GM12878 (cell line): Measurements from ENCODE around the gene RIPOR3. TPM values are rescaled to one million over a fixed set of nuclear protein-coding genes. Genes with fewer than 3 reads are reported as not detected.
"Not testable (repeated sequence)": the region's sequence is repeated elsewhere in the genome, so short reads cannot be mapped to it uniquely, and the experiment has no call there.

Experiments
- ATAC-seq: fragments of 200-7000 bp; cut with Tn5 transposase; 3 replicates; pipeline ENCODE4 v1.9.1; 2020; ENCODE audit warnings: mild to moderate bottlenecking, moderate library complexity
- BruUV-seq: library from RNA; stranded (reverse); fragments of 400-500 nt; replicated peaks from 2 replicates; lab custom pipeline; 2021; lab: Mats Ljungman, UMichigan
- CTCF ChIA-PET: fragments of 300-600 bp; sonication (Branson Sonifier 250); formaldehyde crosslinking; extraction: SDS; loops from one replicate; lab custom pipeline; 2021; ENCODE audit warnings: inconsistent platforms; lab: Yijun Ruan, JAX
- POLR2A ChIA-PET: fragments of 350-600 bp; formaldehyde crosslinking; extraction: SDS; loops from one replicate; lab custom pipeline; 2021; ENCODE audit warnings: inconsistent platforms; lab: Charles Lee
- RAD21 ChIA-PET: fragments of 300-600 bp; sonication (Branson Sonifier 250); formaldehyde crosslinking; loops from one replicate; lab custom pipeline; 2023; ENCODE audit warnings: antibody characterized with exemption; ENCODE audit not compliant: unreplicated experiment; lab: Charles Lee
- SMC1A ChIA-PET: fragments of 300-600 bp; sonication (Branson Sonifier 250); formaldehyde crosslinking; loops from one replicate; lab custom pipeline; 2023; ENCODE audit not compliant: unreplicated experiment, uncharacterized antibody; lab: Charles Lee
- DNase-seq: peaks from one replicate; pipeline ENCODE4 v3.0.0-alpha.2; 2011; ENCODE audit warnings: low read depth, low spot score
- FAIRE-seq: peaks from 3 replicates; lab custom pipeline; 2011; peaks lifted over from hg19 to GRCh38; lab: Jason Lieb, UNC
- H2AFZ ChIP-seq: 2 replicates; pipeline ENCODE4 v1.6.0; 2011; ENCODE audit warnings: low read depth, low read length, control low read depth; ENCODE audit not compliant: control insufficient read depth
- H3K27ac ChIP-seq: 2 replicates; pipeline ENCODE4 v1.5.1; 2011; ENCODE audit warnings: control low read depth; ENCODE audit not compliant: control insufficient read depth, insufficient read depth
- H3K27me3 ChIP-seq, 2 experiments: replicated peaks in 1 of 2; 2 replicates each; pipeline versions ENCODE4 v1.6.0 to v1.6.1; 2011; ENCODE audit warnings: low read length in 1 of 2; ENCODE audit not compliant: control insufficient read depth in 2 of 2, insufficient read depth in 2 of 2
- H3K36me3 ChIP-seq, 2 experiments: 2 replicates each; pipeline ENCODE4 v1.5.1; 2011; ENCODE audit warnings: low read length in 1 of 2; ENCODE audit not compliant: control insufficient read depth in 2 of 2, insufficient read depth in 2 of 2
- H3K4me1 ChIP-seq: 2 replicates; pipeline ENCODE4 v1.6.1; 2011; ENCODE audit warnings: mild to moderate bottlenecking, low read length, moderate library complexity, mixed read lengths; ENCODE audit not compliant: control insufficient read depth, insufficient read depth
- H3K4me2 ChIP-seq: 2 replicates; pipeline ENCODE4 v1.6.0; 2011; ENCODE audit warnings: control low read depth; ENCODE audit not compliant: control insufficient read depth, insufficient read depth
- H3K4me3 ChIP-seq: fragments of 200-600 bp; sonication (generic); 2 replicates; pipeline ENCODE4 v1.5.1; 2016
- H3K79me2 ChIP-seq: 2 replicates; pipeline ENCODE4 v1.6.0; 2011; ENCODE audit warnings: low read length; ENCODE audit not compliant: control insufficient read depth, insufficient read depth
- H3K9ac ChIP-seq: 2 replicates; pipeline ENCODE4 v1.8.0; 2011; ENCODE audit warnings: low read length, control low read depth, mixed read lengths; ENCODE audit not compliant: control insufficient read depth, insufficient read depth
- H3K9me3 ChIP-seq: replicated peaks from 3 replicates; pipeline ENCODE4 v1.5.1; 2011; ENCODE audit warnings: mild to moderate bottlenecking, low read length; ENCODE audit not compliant: control insufficient read depth, insufficient read depth
- H4K20me1 ChIP-seq: 2 replicates; pipeline ENCODE4 v1.6.0; 2011; ENCODE audit not compliant: control insufficient read depth, insufficient read depth
- ETV6 ChIP-seq, 2 experiments: fragments of 450-650 bp in 1 of 2; IDR thresholded peaks in 1 of 2; conservative IDR thresholded peaks in 1 of 2; 2 replicates each; pipeline ENCODE4 v1.6.1; 2014; ENCODE audit warnings: antibody characterized with exemption in 1 of 2, borderline replicate concordance in 1 of 2, low read depth in 1 of 2, mild to moderate bottlenecking in 1 of 2, moderate library complexity in 1 of 2
- NFXL1 ChIP-seq: fragments of 450-650 bp; IDR thresholded peaks from 2 replicates; pipeline ENCODE4 v1.6.1; 2017; ENCODE audit warnings: antibody characterized with exemption, mild to moderate bottlenecking, borderline replicate concordance
- POU2F2 ChIP-seq: IDR thresholded peaks from 3 replicates; pipeline ENCODE4 v1.6.1; 2011; ENCODE audit warnings: low read depth, mild to moderate bottlenecking, low read length, borderline replicate concordance
- STAT3 ChIP-seq: IDR thresholded peaks from 2 replicates; pipeline ENCODE4 v1.6.1; 2011; ENCODE audit warnings: low read depth, low read length, improper control_type of control experiment
- WGBS: methylation state at CpG from one replicate; pipeline ENCODE4 v1.1.6; 2016; ENCODE audit warnings: low lambda C conversion rate; ENCODE audit not compliant: insufficient replicate concordance, insufficient coverage; ENCODE audit errors: missing lambda C conversion rate; 5-methylcytosine and 5-hydroxymethylcytosine counted together
- in situ Hi-C: fragments of 300-500 bp; cut with MboI; formaldehyde crosslinking; loops from 9 replicates; pipeline ENCODE4 v1.14.3; 2018; ENCODE audit warnings: mixed read lengths
- intact Hi-C: fragments of 100-400 bp; cut with micrococcal nuclease; formaldehyde crosslinking; loops from one replicate; pipeline ENCODE4 v1.14.2; 2022; ENCODE audit not compliant: unreplicated experiment
- polyA plus RNA-seq, 11 experiments: library from polyadenylated mRNA; depleted of rRNA in 4 of 11; unstranded in 6 of 11; stranded (reverse) in 5 of 11; fragments of >200 nt; fragmentation: Nextera tagmentation in 4 of 11; fragmentation: Illumina TruSeq in 1 of 11; extraction: Ambion mirVana in 4 of 11; extraction: Trizol in 1 of 11; gene quantifications; 1 replicate in 1 of 11; 2 replicates in 10 of 11; pipeline versions ENCODE4 v1.2.1 to v1.2.3, GENCODE V29; 2011 to 2016; ENCODE audit warnings: inconsistent platforms in 2 of 11, missing spikeins in 2 of 11, low read depth in 1 of 11
- total RNA-seq, 4 experiments: library from RNA; depleted of rRNA in 3 of 4; stranded (reverse); fragments of >200 nt in 3 of 4; fragmentation: Illumina TruSeq in 1 of 4; extraction: Trizol in 1 of 4; gene quantifications; 2 replicates each; pipeline versions ENCODE4 v1.2.1 to v1.2.3, GENCODE V29; 2013 to 2021

RIPOR3 gene
- total and polyA plus RNA-seq, 10 of the 15 experiments (the other 5 are each of a cell fraction or from before 2014, with no cell fraction given) = 0.04 to 0.55 (median 0.12) TPM; not detected in 6

DNA sequence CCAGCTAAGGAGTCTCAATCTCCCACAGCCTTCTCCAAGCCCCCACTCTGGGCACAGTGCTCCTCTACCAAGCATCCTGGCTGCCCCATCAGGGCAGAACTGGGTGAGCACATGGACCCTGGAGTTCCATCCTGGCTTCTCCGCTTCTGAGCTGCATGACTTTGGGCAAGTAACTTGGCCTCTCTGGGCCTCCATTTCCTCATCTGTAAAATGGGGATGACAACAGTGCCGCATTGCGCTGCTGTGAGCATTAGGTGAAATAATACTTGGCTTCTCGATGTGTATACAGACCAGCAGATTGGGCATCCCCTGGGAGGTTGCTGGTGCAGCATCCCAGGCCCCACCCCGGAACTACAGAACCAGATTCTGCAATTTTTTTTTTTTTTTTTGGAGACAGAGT is 8.3 kb upstream of the RIPOR3 start:
- in situ Hi-C loops = no loop called here
- no TSS peak for BruUV-seq
- POLR2A ChIA-PET = interaction anchor here (0.7 kb wide), 1 partner anchor 91 kb away, joined by 3 read pairs; no protein-coding TSS in a partner anchor

GRCh38 chr20:50698255-50698654 is 6.9 kb upstream of the RIPOR3 start:
- WGBS = 36% methylated on average over 7 of the region's 7 CpGs
- H2AFZ ChIP-seq, H4K20me1 ChIP-seq, H3K4me2 ChIP-seq, SMC1A ChIA-PET, in situ Hi-C loops, H3K4me3 ChIP-seq, intact Hi-C loops, H3K4me1 ChIP-seq, CTCF ChIA-PET, ATAC-seq, DNase-seq, H3K36me3 ChIP-seq, RAD21 ChIA-PET, H3K27ac ChIP-seq, POLR2A ChIA-PET, H3K9ac ChIP-seq, H3K9me3 ChIP-seq, H3K79me2 ChIP-seq, H3K27me3 ChIP-seq, FAIRE-seq, BruUV-seq: not testable (repeated sequence)
- TF ChIP-seq ETV6 (conservative IDR thresholded peaks at IDR 0.05 in 1 of 2, IDR thresholded peaks at IDR 0.05 in 1 of 2; ENCODE audit: borderline replicate concordance in 1 of 2, low read depth in 1 of 2) = 0 out of 4 replicates have a peak, but pooled peaks of 1 of the 2 experiments have one; percentile 21

More for the DNA sequence above, 8.3 kb upstream of the RIPOR3 start:
- Histone ChIP-seq H3K4me1 (no peaks in the 10 kb centered on the region), H4K20me1 (no peaks in the 10 kb centered on the region), H3K79me2 (no peaks in the 10 kb centered on the region), H2AFZ (no peak overlapping the region), H3K4me3 (no peak overlapping the region), H3K27me3 (peaks cover 0 to 4% of the 10 kb centered on the region in 2 experiments; a peak in 2 of 4 replicates), H3K9me3 (no peaks in the 10 kb centered on the region), H3K36me3 (no peaks in the 10 kb centered on the region), H3K27ac (no peak overlapping the region), H3K9ac (no peak overlapping the region), H3K4me2 (no peak overlapping the region)
- WGBS = 57% methylated on average over 5 of the region's 5 CpGs
- intact Hi-C loops = no loop called here
- TF ChIP-seq NFXL1 (0 out of 2 replicates have a peak, but pooled peaks have one; percentile 1), STAT3 (no peak), POU2F2 (no peak)
- CTCF ChIA-PET = no interaction called here
- no peak for DNase-seq
- SMC1A ChIA-PET = no interaction called here
- FAIRE-seq = no peak
- RAD21 ChIA-PET = no interaction called here
- no peak for ATAC-seq
